Activated naive CD4-positive, alpha-beta T cell treated with Interleukin-2 at 50 U/mL for 16 hours (primary cell): Measurements from ENCODE around the gene FDX1.

ENCODE experiments used
- DNase-seq: peaks from one replicate; pipeline ENCODE4 v3.0.0-alpha.2; 2020

Gene FDX1

GRCh38 chr11:110513259-110513801 is 83.6 kb downstream of the FDX1 start:
- DNase-seq: no peak

GRCh38 chr11:110513846-110514437 is 84.2 kb downstream of the FDX1 start:
- no peak for DNase-seq
